Measurements from ENCODE around the gene UGT1A6.

DNA sequence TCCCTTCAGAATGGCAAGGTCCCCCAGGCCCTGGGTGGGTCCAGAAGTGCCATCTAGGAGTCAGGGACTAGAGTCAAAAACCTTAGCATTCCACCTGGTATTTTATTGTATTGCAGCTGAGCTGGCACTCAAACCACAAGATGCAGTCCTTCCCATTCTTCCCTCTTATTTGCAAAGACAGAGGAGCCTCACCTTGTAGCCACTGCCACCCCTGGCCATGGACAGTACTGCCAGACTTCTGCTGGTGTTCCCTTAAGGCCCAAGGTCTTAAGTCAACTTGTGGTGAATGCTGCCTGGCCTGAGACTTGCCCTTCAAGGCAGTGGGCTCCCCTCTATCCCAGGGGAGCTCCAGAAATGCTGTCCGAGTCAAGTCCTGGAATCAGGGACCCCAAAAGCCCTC, 49.6 kb upstream of the UGT1A6 start:
- TF ChIP-seq, protein P1, sequence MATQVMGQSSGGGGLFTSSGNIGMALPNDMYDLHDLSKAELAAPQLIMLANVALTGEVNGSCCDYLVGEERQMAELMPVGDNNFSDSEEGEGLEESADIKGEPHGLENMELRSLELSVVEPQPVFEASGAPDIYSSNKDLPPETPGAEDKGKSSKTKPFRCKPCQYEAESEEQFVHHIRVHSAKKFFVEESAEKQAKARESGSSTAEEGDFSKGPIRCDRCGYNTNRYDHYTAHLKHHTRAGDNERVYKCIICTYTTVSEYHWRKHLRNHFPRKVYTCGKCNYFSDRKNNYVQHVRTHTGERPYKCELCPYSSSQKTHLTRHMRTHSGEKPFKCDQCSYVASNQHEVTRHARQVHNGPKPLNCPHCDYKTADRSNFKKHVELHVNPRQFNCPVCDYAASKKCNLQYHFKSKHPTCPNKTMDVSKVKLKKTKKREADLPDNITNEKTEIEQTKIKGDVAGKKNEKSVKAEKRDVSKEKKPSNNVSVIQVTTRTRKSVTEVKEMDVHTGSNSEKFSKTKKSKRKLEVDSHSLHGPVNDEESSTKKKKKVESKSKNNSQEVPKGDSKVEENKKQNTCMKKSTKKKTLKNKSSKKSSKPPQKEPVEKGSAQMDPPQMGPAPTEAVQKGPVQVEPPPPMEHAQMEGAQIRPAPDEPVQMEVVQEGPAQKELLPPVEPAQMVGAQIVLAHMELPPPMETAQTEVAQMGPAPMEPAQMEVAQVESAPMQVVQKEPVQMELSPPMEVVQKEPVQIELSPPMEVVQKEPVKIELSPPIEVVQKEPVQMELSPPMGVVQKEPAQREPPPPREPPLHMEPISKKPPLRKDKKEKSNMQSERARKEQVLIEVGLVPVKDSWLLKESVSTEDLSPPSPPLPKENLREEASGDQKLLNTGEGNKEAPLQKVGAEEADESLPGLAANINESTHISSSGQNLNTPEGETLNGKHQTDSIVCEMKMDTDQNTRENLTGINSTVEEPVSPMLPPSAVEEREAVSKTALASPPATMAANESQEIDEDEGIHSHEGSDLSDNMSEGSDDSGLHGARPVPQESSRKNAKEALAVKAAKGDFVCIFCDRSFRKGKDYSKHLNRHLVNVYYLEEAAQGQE (IDR thresholded peaks at IDR 0.05; ENCODE audit: low read depth), result no peak
- TF ChIP-seq FOXM1 (IDR thresholded peaks at IDR 0.05; ENCODE audit: borderline replicate concordance, low read depth) (no peak), TCF12 (IDR thresholded peaks at IDR 0.05; ENCODE audit: low read depth) (no peak), TAF1 (IDR thresholded peaks at IDR 0.05; ENCODE audit: low read depth) (no peak), CREB1 (IDR thresholded peaks at IDR 0.05; ENCODE audit: low read depth) (no peak), NFIC (IDR thresholded peaks at IDR 0.05) (no peak), EGR1 (IDR thresholded peaks at IDR 0.05) (no peak), CEBPB (IDR thresholded peaks at IDR 0.05) (no peak)
- TF ChIP-seq, protein P2, sequence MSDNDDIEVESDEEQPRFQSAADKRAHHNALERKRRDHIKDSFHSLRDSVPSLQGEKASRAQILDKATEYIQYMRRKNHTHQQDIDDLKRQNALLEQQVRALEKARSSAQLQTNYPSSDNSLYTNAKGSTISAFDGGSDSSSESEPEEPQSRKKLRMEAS (IDR thresholded peaks at IDR 0.05), result no peak
